ENCODE results near the gene C1QTNF12.
A peak's percentile ranks its signal among the peaks of the same experiment; 100 is the strongest.

Gene C1QTNF12

DNA sequence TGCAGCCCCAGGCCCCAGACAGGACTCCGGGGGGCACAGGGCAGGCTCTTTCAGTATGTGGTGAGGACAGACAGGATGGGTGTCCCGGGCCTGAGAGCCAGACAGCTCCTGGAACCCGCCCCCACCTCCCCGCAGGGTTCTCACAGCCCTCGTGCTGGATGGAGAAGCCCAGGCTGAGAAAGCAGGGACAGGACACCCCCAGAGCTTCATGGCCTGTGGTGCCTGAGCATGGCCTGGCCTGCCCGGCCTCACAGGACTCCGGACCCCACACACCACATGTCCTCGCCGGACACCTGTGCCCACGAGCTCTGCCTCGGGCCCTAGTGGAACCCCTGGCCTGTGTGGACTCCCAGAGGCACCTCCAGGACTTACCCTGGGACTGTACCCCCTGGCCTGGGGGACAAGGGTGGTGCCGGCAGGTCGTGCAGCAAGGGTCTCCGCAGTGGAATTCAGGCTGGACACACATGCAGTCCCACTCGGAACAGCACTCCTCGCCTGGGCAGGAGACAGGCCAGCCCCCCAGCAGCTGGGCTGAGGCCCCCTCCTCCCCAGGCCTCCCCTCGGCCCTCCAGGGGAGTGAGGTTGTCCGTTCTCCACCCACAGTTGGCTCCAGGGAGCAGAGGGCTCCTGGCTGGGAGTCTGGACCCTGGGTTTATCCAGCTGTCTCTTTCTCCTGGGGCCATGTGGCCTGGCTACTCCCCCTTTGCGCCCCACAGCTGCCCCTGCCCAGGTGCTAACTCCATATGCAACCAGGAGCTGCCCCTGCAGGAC lies 41.3 kb downstream of the C1QTNF12 start:
- Histone ChIP-seq H3K9ac (ENCODE audit: low read length) (no peak overlapping the region), H3K27me3 (replicated peaks; ENCODE audit: control insufficient read depth, insufficient read depth, low read length) (peaks cover 20% of the 10 kb centered on the region), H3K4me3 (ENCODE audit: low read length) (no peak overlapping the region), H3K36me3 (ENCODE audit: control insufficient read depth, insufficient read depth, low read length, severe bottlenecking) (no peaks in the 10 kb centered on the region), H3K9me3 (ENCODE audit: control insufficient read depth, low read length) (no peaks in the 10 kb centered on the region), H3K4me1 (ENCODE audit: control insufficient read depth, insufficient read depth, low read length) (peaks cover 5% of the 10 kb centered on the region)
- no peak for DNase-seq (ENCODE audit: low read depth)

- H3K4me3 ChIP-seq (ENCODE audit: low read length) = no peak overlapping the region
- H3K27me3 ChIP-seq (replicated peaks; ENCODE audit: control insufficient read depth, insufficient read depth, low read length) = peaks cover 20% of the 10 kb centered on the region
- no peak for DNase-seq (ENCODE audit: low read depth)
- H3K9ac ChIP-seq (ENCODE audit: low read length) = no peak overlapping the region
- no peaks in the 10 kb centered on the region for H3K36me3 ChIP-seq (ENCODE audit: control insufficient read depth, insufficient read depth, low read length, severe bottlenecking)
- no peaks in the 10 kb centered on the region for H3K9me3 ChIP-seq (ENCODE audit: control insufficient read depth, low read length)
- peaks cover 5% of the 10 kb centered on the region for H3K4me1 ChIP-seq (ENCODE audit: control insufficient read depth, insufficient read depth, low read length)
Measured at GRCh38 chr1:1204425-1204920, 42.0 kb downstream of the C1QTNF12 start.

- H3K9me3 ChIP-seq (ENCODE audit: control insufficient read depth, low read length) = no peaks in the 10 kb centered on the region
- no peak for DNase-seq (ENCODE audit: low read depth)
- peaks cover 5% of the 10 kb centered on the region for H3K4me1 ChIP-seq (ENCODE audit: control insufficient read depth, insufficient read depth, low read length)
- peaks cover 20% of the 10 kb centered on the region for H3K27me3 ChIP-seq (replicated peaks; ENCODE audit: control insufficient read depth, insufficient read depth, low read length)
- no peak overlapping the region for H3K4me3 ChIP-seq (ENCODE audit: low read length)
- H3K36me3 ChIP-seq (ENCODE audit: control insufficient read depth, insufficient read depth, low read length, severe bottlenecking) = no peaks in the 10 kb centered on the region
- no peak overlapping the region for H3K9ac ChIP-seq (ENCODE audit: low read length)
Measured at GRCh38 chr1:1203561-1204424, 42.7 kb downstream of the C1QTNF12 start.

DNA sequence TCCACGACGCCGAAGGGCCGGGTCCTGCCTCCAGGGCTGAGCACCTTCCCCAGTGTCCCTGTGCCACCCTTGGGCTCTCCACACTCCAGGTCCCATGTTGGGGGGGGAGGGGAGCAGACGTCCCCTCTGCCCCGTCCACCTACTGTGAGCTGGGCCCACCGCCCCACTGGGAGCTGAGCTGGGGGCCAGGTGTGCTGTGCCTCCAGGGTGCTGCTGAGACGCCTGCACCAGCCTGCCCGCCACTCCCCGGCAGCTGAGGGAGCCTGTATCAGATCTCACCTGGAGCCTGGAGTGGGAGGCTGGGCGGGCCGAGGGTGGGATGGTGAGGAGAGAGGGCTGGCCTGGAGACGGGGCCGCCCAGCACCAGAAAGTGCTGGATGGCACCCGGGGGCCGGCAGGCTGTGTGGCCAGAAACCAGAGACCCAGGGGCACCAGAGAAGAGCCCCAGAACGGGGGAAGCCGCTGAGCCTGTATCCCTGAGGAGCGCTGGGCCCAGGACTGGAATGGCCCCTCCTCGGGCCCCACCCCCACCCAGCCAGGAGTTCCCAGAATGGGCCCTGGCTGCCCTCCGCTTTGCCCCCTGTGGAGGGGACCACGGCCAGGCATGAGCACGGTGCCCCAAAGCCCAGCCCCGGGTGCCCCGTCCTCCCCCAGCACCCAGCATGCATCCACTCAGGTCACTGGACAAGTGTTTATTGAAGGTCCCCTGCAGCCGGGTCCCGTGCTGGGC lies 43.5 kb downstream of the C1QTNF12 start:
- Histone ChIP-seq H3K4me1 (ENCODE audit: control insufficient read depth, insufficient read depth, low read length) (no peaks in the 10 kb centered on the region), H3K36me3 (ENCODE audit: control insufficient read depth, insufficient read depth, low read length, severe bottlenecking) (no peaks in the 10 kb centered on the region), H3K9ac (ENCODE audit: low read length) (no peak overlapping the region), H3K9me3 (ENCODE audit: control insufficient read depth, low read length) (no peaks in the 10 kb centered on the region), H3K4me3 (ENCODE audit: low read length) (no peak overlapping the region), H3K27me3 (replicated peaks; ENCODE audit: control insufficient read depth, insufficient read depth, low read length) (peaks cover 20% of the 10 kb centered on the region)
- DNase-seq (ENCODE audit: low read depth) = no peak

GRCh38 chr1:1200876-1201810 lies 45.4 kb downstream of the C1QTNF12 start:
- Histone ChIP-seq H3K9me3 (ENCODE audit: control insufficient read depth, low read length) (no peaks in the 10 kb centered on the region), H3K9ac (ENCODE audit: low read length) (no peak overlapping the region), H3K36me3 (ENCODE audit: control insufficient read depth, insufficient read depth, low read length, severe bottlenecking) (no peaks in the 10 kb centered on the region), H3K4me3 (ENCODE audit: low read length) (no peak overlapping the region), H3K27me3 (replicated peaks; ENCODE audit: control insufficient read depth, insufficient read depth, low read length) (peaks cover 12% of the 10 kb centered on the region), H3K4me1 (ENCODE audit: control insufficient read depth, insufficient read depth, low read length) (no peaks in the 10 kb centered on the region)
- DNase-seq (ENCODE audit: low read depth) = peak; percentile 79

- peaks cover 6% of the 10 kb centered on the region for H3K27me3 ChIP-seq (replicated peaks; ENCODE audit: control insufficient read depth, insufficient read depth, low read length)
Measured at GRCh38 chr1:1199961-1200875, 46.3 kb downstream of the C1QTNF12 start.

GRCh38 chr1:1199141-1199960 lies 47.2 kb downstream of the C1QTNF12 start:
- DNase-seq (ENCODE audit: low read depth) = no peak
- H3K4me3 ChIP-seq (ENCODE audit: low read length) = no peak overlapping the region
- H3K4me1 ChIP-seq (ENCODE audit: control insufficient read depth, insufficient read depth, low read length) = no peaks in the 10 kb centered on the region
- H3K36me3 ChIP-seq (ENCODE audit: control insufficient read depth, insufficient read depth, low read length, severe bottlenecking) = no peaks in the 10 kb centered on the region
- H3K9me3 ChIP-seq (ENCODE audit: control insufficient read depth, low read length) = peaks cover 8% of the 10 kb centered on the region
- no peaks in the 10 kb centered on the region for H3K27me3 ChIP-seq (replicated peaks; ENCODE audit: control insufficient read depth, insufficient read depth, low read length)
- H3K9ac ChIP-seq (ENCODE audit: low read length) = no peak overlapping the region

More at GRCh38 chr1:1199961-1200875, 46.3 kb downstream of the C1QTNF12 start:
- Histone ChIP-seq H3K9ac (ENCODE audit: low read length) (no peak overlapping the region), H3K4me1 (ENCODE audit: control insufficient read depth, insufficient read depth, low read length) (no peaks in the 10 kb centered on the region), H3K9me3 (ENCODE audit: control insufficient read depth, low read length) (no peaks in the 10 kb centered on the region), H3K4me3 (ENCODE audit: low read length) (no peak overlapping the region), H3K36me3 (ENCODE audit: control insufficient read depth, insufficient read depth, low read length, severe bottlenecking) (no peaks in the 10 kb centered on the region)
- DNase-seq (ENCODE audit: low read depth) = no peak

GRCh38 chr1:1198423-1199140 lies 47.9 kb downstream of the C1QTNF12 start:
- H3K9me3 ChIP-seq (ENCODE audit: control insufficient read depth, low read length) = peaks cover 16% of the 10 kb centered on the region
- no peaks in the 10 kb centered on the region for H3K27me3 ChIP-seq (replicated peaks; ENCODE audit: control insufficient read depth, insufficient read depth, low read length)
- no peaks in the 10 kb centered on the region for H3K36me3 ChIP-seq (ENCODE audit: control insufficient read depth, insufficient read depth, low read length, severe bottlenecking)
- H3K9ac ChIP-seq (ENCODE audit: low read length) = no peak overlapping the region
- H3K4me3 ChIP-seq (ENCODE audit: low read length) = no peak overlapping the region
- no peak for DNase-seq (ENCODE audit: low read depth)
- no peaks in the 10 kb centered on the region for H3K4me1 ChIP-seq (ENCODE audit: control insufficient read depth, insufficient read depth, low read length)
